Sciatic nerve (tissue), 2 donors: ENCODE measurements around the gene GAB4. TPM values are rescaled to one million over a fixed set of nuclear protein-coding genes. Genes with fewer than 3 reads are reported as not detected.
A peak's percentile ranks its signal among the peaks of the same experiment; 100 is the strongest.
"Not testable (repeated sequence)": the region's sequence is repeated elsewhere in the genome, so short reads cannot be mapped to it uniquely, and the experiment has no call there.

Source experiments
- ATAC-seq: fragments of 200-7000 bp; cut with Tn5 transposase; one replicate; pipeline ENCODE4 v1.9.1; 2020; ENCODE audit warnings: mild to moderate bottlenecking, moderate library complexity
- DNase-seq: peaks from one replicate; pipeline ENCODE4 v3.0.0-alpha.2; 2020; ENCODE audit warnings: low spot score
- intact Hi-C: fragments of 100-400 bp; cut with DNase I; formaldehyde crosslinking; loops from one replicate; pipeline ENCODE4 v1.14.2; 2022
- total RNA-seq: library from RNA; stranded (reverse); fragmentation: NEBNext Ultra II Directional; extraction: Animal tissue kit (Norgen Biotek cat#: 25700); gene quantifications from one replicate; pipeline ENCODE4 v1.2.1, GENCODE V29; 2021
- donor health status: DM: no; HTN: no; CAD: no.
- donor health status: DM: no; HTN: no; CAD: no.

The GAB4 gene
- total RNA-seq, 1 donor from 2014 or later, result 0.85 TPM

DNA sequence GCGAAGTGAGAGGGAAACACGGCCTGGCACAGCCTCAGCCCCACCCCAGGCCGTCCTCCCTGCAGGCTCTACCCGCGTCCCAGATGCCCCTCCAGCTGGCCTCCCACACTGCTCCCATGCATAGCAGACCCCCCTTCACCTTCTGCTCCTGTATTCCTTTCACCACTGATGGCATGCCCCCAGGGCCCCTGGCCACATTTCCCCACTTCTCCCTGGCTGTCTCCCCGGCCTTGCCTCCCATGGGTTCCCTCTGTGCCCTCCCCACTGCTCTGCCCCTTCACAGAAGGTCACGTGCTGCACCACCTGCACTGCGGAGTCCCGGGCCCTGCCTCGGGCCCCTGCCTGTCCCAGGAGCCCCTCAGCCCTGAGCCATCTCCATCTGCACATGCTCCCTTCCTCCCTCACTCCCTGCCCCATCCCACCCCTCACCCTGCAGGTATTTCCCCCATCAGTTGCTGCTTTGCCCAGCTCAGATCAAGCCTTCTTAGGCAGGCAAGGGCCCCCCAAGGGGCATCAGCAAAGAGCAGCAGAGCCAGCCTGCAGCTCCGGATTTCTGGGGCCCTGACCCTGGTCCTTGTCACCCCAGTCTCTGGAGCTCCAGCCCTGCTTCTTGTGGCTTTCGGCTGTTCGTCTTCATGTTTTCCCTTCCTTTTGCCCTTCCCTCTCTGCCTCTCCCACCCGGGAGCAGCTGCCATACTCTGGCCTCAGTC, 46.4 kb downstream of the GAB4 start:
- intact Hi-C loops, result no loop called here
- ATAC-seq (no peak), DNase-seq (no peak)

GRCh38 chr22:16960884-16961249, 47.2 kb downstream of the GAB4 start:
- ATAC-seq (no peak), DNase-seq (no peak)
- intact Hi-C loops, result no loop called here

DNA sequence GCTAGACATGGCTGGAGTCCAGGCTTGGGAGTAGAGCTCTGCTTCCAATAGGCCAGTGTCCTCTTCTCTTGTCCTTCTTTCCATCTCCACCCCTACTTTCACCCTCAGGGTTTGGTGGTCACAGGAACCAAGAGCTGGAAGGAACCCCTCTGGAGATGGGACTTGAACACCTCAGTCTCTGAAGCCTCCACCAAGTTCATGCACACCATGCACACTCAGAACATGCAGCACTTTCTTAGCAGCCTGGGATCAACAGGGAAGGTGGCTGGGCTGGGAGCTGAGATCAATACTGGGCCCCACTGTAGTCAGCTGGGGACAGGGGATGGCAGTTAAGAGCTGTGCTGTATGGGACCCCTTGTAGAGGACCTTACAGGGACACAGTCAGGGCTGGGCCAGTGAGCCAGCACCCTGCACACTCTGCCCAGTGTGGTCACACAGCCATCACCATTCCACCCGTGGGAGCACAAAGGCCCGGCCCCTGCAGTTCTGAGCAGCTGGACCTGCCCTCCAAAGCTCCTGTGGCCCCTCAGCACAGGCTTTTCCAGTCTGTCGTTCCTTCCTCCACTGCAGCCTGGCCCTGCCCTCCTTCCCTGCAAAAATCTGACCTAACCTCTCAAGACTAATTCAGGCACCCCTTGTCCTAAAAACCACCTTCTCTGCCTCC, 47.7 kb downstream of the GAB4 start:
- no peak for ATAC-seq
- no peak for DNase-seq
- intact Hi-C loops, result no loop called here

DNA sequence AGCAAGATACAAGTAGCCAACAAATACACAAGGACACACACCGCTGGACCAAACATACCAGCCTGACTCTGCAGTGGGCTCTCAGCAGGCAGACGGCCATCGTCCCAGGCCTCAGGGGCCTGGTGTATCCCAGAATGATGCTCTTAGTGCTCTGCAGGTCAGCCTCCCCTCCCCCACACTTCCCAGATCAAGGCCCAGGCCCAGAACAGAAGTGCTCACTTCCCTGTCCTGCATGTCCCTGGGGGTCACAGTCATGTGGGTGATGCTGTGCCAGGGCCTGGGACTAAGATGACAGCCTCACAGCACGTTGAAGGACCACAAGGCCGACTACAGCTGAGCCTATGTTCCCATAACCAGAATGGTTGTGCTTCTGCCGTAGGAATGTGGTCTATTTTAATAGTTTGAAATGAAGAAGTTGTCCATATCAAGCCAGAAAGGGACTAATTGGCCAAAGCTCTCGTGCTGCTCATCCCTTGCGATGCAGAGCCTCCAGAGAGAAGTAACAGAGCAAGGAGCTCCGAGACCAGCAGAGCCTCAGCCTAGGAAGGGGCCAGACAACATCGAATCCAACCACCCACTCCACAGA, 48.6 kb downstream of the GAB4 start:
- no peak for ATAC-seq
- DNase-seq, result no peak
- intact Hi-C loops, result no loop called here

DNA sequence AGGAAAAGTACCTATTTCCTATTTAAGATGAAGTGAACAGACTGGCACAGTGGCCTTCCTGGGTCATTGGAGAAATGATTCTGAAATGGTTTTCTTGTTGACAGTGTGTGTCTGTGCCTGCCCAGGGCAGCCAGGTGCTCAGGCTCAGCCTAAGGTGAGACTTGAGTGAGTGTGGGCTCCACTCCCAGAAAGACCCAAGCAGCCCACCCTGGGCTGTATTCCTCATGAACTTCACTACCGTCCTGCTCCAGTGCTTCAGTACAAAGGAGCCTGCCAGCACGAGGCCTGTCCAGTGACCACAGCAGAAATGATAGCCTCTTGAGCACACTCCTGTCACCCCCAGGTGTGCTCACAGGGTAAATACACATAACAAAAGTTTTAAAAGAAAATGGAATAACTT, 49.5 kb downstream of the GAB4 start:
- intact Hi-C loops, result no loop called here
- ATAC-seq (no peak), DNase-seq (no peak)

DNA sequence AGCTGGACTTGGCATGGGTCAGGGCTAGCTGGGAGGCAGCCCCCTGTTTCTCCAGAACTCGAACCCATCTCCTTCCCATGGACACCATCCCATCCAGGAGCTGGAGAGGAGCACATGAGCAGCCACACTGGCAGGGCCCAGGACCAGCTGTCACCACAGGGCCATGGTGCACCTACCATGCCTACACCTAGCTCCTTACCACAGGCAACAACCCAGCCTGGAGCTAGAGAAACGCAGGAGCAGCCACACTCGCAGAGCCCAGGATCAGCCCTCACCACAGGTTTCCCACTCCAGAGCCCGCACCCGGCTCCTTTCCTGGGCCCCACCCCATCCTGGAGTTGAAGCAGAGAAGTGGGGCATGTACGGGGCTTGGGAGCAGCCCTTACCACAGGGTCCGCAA, 50.2 kb downstream of the GAB4 start:
- intact Hi-C loops, result no loop called here
- DNase-seq, result no peak
- ATAC-seq, result no peak

- intact Hi-C loops, result no loop called here
- DNase-seq (no peak), ATAC-seq (no peak)
Measured at GRCh38 chr22:16956290-16956689, 51.7 kb downstream of the GAB4 start.

DNA sequence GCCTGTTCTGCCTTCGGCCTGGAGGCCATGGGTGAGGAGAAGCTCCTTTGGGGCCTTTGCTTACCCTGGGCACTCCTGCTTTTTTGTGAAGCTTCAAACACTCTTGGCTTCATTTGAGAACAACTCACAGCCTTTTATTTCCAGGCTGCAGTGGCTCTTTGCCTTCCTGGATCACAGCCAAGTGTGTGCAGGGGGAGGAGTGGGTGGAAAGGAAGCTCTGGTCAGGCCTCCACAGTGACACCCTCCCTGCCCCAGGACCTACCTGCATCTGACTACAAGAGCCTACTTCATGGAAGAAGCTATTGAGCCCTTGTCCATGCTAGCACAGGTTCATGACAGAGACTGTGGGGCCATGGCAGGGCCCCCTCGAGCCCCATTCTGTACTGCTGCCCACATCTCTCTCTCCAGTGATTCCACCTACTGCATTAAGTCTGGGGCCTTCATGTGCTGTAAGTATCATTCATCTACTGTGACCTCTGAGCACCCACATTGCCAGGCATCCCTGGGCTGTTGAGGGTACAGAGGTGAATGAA, 52.3 kb downstream of the GAB4 start:
- DNase-seq (no peak), ATAC-seq (peak; percentile 15)
- intact Hi-C loops, result no loop called here

DNA sequence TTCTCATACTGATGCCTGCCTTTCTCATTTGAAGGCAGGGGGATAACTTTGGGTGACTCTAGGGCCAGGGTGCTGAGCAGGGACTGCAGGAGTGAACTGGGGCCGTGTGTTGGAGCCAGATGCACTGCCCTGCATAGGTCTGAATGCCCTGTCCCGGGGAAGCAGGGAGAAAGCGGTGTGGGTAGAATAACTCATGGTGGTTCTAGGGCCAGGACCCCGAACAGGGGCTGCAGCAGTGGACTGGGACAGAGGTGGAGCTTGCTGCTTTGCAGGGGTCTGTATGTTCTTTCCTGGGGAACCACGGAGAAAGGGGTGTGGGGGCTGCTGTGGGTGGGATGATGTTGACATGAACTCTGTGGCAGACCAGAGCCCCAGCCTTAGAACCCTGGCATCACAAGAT, 52.9 kb downstream of the GAB4 start:
- DNase-seq, result no peak
- intact Hi-C loops, result no loop called here
- ATAC-seq, result no peak

DNA sequence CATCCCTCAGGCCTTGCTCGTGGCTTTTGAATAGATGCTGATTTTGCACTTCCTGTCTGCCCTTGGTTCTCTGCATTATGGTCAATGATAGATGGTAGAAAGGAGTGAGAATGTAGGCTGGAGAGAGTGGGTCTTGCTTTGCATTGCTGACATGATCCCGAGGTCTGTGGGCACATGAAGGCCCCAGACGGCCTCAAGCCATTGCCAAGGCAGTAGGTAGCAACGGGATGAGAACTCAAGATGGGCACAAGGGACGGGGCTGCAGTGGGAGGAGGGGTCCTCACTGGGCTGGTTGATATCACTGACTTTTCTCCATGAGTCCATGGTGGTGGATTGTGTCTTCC, 54.0 kb downstream of the GAB4 start:
- intact Hi-C loops, result no loop called here
- no peak for ATAC-seq
- DNase-seq, result no peak

GRCh38 chr22:16953206-16954059, 54.6 kb downstream of the GAB4 start:
- intact Hi-C loops, result no loop called here
- DNase-seq (no peak), ATAC-seq (no peak)

DNA sequence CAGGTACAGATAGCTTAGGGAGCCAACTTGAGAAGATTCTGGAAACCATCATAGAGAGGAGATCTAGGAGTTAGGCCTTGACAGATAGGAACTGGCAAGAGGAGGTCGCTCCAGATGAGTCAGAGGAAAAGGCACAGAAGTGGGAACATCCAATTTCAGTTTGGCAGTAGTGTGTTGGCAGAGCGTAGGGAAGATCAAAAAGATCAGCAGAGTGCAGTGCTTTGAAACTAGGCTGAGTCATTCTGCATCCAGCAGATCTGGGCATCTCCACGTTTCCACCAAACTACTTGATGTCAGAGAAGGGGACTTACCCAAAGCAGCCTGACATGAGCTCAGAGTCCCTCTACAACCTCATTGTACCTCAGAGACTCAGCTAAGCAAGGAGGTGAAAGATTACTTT, 58.5 kb downstream of the GAB4 start:
- ATAC-seq (peak; percentile 80), DNase-seq (no peak)
- intact Hi-C loops, result no loop called here

- DNase-seq, result no peak
Measured at GRCh38 chr22:16937811-16938210, 70.2 kb downstream of the GAB4 start.

GRCh38 chr22:16937209-16937608, 70.8 kb downstream of the GAB4 start:
- ATAC-seq, DNase-seq, intact Hi-C loops: not testable (repeated sequence)

More at GRCh38 chr22:16937811-16938210, 70.2 kb downstream of the GAB4 start:
- ATAC-seq, result no peak
- intact Hi-C loops, result no loop called here

- ATAC-seq (no peak), DNase-seq (no peak)
- intact Hi-C loops, result no loop called here
Measured at GRCh38 chr22:16936625-16937024, 71.4 kb downstream of the GAB4 start.

DNA sequence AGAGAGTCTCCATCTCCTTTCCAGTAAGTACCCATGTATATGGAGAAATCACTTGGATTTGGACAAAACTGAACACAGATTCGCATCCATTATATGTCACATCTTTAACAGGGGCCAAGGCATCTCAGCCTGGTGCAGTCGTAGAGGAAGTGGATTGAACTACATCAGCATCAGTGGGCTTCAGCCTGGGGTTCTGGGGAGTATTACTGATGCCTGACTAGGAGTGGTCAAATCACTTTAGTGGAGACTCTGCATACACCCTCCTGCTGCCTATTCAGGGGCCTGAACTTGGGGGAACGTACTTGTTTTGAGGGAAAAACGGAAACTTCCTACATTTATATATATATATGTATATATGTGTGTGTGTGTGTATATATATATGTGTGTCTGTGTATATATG, 72.8 kb downstream of the GAB4 start:
- intact Hi-C loops, result no loop called here
- ATAC-seq (no peak), DNase-seq (no peak)

DNA sequence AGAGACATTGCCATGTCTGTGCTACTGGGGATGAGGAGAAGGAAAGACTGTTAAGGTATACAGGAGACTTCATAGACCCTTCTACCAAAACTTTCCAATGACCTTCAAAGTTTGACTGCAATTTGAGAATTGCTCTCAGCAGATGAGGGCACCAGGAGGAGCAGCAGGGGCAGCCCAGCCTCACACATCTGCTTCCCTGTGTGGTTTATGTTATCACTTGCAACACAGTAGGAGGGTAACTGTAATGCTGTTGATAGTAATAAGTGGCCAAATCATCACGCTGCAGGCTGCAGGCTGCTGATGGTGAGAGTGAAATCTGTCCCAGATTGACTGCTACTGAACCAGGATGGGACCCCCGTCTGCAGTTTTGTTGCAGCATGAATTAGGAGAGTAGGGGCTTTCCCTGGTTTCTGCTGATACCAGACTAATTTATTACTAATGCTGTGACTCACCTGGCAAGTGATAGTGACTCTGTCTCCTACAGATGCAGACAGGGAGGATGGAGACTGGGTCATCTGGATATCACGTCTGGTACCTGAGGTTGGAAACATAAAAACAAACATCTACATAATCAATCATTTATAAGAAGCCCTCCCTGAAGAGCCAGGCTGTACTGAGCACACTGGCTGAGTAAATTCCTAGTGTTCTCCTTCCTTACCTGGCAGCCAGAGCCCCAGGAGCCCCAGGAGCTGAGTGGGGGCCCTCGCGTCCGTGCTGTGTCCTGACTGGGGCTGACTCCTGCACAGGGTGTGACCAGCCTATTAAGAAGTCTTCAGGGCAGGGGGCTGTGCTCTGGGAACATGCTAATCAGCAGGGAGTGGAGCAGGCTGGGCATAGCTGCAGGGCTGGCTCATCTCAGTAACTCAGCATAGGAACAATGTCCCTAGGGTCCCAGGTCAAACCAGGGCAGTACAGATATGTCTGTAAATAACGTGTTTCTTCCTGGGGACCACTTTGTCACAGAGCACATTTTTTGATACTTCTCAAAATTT, 74.4 kb downstream of the GAB4 start:
- intact Hi-C loops, result no loop called here
- ATAC-seq (no peak), DNase-seq (no peak)

DNA sequence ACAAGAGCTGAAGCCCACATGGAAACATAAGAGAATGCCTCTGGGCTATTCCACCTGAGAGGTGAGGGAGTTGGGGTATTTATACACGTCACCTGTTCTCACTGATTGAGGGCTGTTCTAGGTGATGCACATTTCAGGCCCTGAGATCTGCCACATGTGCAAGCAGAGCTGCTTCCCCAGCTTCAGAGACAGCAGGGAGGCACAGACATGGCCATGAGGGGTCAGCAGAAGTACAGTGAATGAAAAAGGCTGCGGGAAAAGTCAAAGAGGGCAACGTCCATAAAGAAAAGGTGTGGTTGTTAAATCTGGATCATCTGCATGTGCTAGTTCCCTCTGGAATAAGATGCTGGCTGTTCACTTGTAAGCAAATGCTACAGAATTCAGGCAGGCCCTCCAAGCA, 75.4 kb downstream of the GAB4 start:
- no peak for DNase-seq
- intact Hi-C loops, result no loop called here
- ATAC-seq, result peak; percentile 42
